GM19455 (cell line): ENCODE results near the gene FAM83G.
A peak's percentile ranks its signal among the peaks of the same experiment; 100 is the strongest.

Source experiments
- ATAC-seq: cut with Tn5 transposase; IDR thresholded peaks from one replicate; pipeline ENCODE4 v1.9.1; 2021; ENCODE audit not compliant: unreplicated experiment

FAM83G gene

GRCh38 chr17:18970582-18971480 is 33.7 kb downstream of the FAM83G start:
- no peak for ATAC-seq

- no peak for ATAC-seq
Measured at GRCh38 chr17:18968945-18969887, 35.3 kb downstream of the FAM83G start.

GRCh38 chr17:18968345-18968744 is 36.2 kb downstream of the FAM83G start:
- no peak for ATAC-seq

- no peak for ATAC-seq
Measured at GRCh38 chr17:18967916-18968315, 36.6 kb downstream of the FAM83G start.

GRCh38 chr17:18966831-18967624 is 37.5 kb downstream of the FAM83G start:
- no peak for ATAC-seq

- ATAC-seq, result no peak
Measured at GRCh38 chr17:18965530-18966236, 38.9 kb downstream of the FAM83G start.

GRCh38 chr17:18964550-18964949 is 40.0 kb downstream of the FAM83G start:
- no peak for ATAC-seq

- no peak for ATAC-seq
Measured at GRCh38 chr17:18964018-18964351, 40.6 kb downstream of the FAM83G start.

GRCh38 chr17:18963126-18964017 is 41.2 kb downstream of the FAM83G start:
- ATAC-seq, result no peak

GRCh38 chr17:18962494-18962815 is 42.1 kb downstream of the FAM83G start:
- ATAC-seq, result no peak

- ATAC-seq, result no peak
Measured at GRCh38 chr17:18961634-18962493, 42.7 kb downstream of the FAM83G start.

- ATAC-seq, result peak; percentile 77
Measured at GRCh38 chr17:18960803-18961511, 43.6 kb downstream of the FAM83G start.

GRCh38 chr17:18960241-18960665 is 44.3 kb downstream of the FAM83G start:
- no peak for ATAC-seq

- ATAC-seq, result no peak
Measured at GRCh38 chr17:18959845-18960240, 44.7 kb downstream of the FAM83G start.

GRCh38 chr17:18959071-18959844 is 45.3 kb downstream of the FAM83G start:
- ATAC-seq, result no peak

- ATAC-seq, result no peak
Measured at GRCh38 chr17:18958611-18959010, 46.0 kb downstream of the FAM83G start.

GRCh38 chr17:18957831-18958230 is 46.7 kb downstream of the FAM83G start:
- ATAC-seq, result no peak
